Measurements from ENCODE around the gene SVEP1.
"Not testable (repeated sequence)": the region's sequence is repeated elsewhere in the genome, so short reads cannot be mapped to it uniquely, and the experiment has no call there.

SVEP1 gene

GRCh38 chr9:110541950-110542349 is 37.6 kb downstream of the SVEP1 start:
- Histone ChIP-seq H2AFZ (no peak overlapping the region), H3K27me3 (ENCODE audit: control insufficient read depth, insufficient read depth, low read length) (no peaks in the 10 kb centered on the region), H3K36me3 (ENCODE audit: control insufficient read depth, insufficient read depth, low read length) (no peaks in the 10 kb centered on the region), H3K27ac (no peak overlapping the region), H3K4me1 (no peaks in the 10 kb centered on the region), H3K9ac (no peak overlapping the region), H3K4me2 (ENCODE audit: low read length) (no peak overlapping the region), H3K79me2 (no peaks in the 10 kb centered on the region), H3K9me3 (ENCODE audit: control insufficient read depth, low read length) (no peaks in the 10 kb centered on the region), H3K4me3 (ENCODE audit: low read depth, low read length) (no peak overlapping the region)
- no peak for TF ChIP-seq CTCF (IDR thresholded peaks at IDR 0.05)

- no peak overlapping the region for H3K9ac ChIP-seq
- TF ChIP-seq CTCF (IDR thresholded peaks at IDR 0.05), result no peak
- H3K9me3 ChIP-seq (ENCODE audit: control insufficient read depth, low read length), result no peaks in the 10 kb centered on the region
- no peak overlapping the region for H3K27ac ChIP-seq
- no peaks in the 10 kb centered on the region for H3K4me1 ChIP-seq
- no peaks in the 10 kb centered on the region for H3K79me2 ChIP-seq
- H2AFZ ChIP-seq, result no peak overlapping the region
- no peak overlapping the region for H3K4me2 ChIP-seq (ENCODE audit: low read length)
- no peak overlapping the region for H3K4me3 ChIP-seq (ENCODE audit: low read depth, low read length)
- H3K36me3 ChIP-seq (ENCODE audit: control insufficient read depth, insufficient read depth, low read length), result no peaks in the 10 kb centered on the region
- no peaks in the 10 kb centered on the region for H3K27me3 ChIP-seq (ENCODE audit: control insufficient read depth, insufficient read depth, low read length)
These were observed 40.9 kb downstream of the SVEP1 start for GRCh38 chr9:110538647-110539041.

GRCh38 chr9:110537841-110538646 is 41.5 kb downstream of the SVEP1 start:
- Histone ChIP-seq H3K79me2 (no peaks in the 10 kb centered on the region), H3K27me3 (ENCODE audit: control insufficient read depth, insufficient read depth, low read length) (no peaks in the 10 kb centered on the region), H3K27ac (no peak overlapping the region), H2AFZ (no peak overlapping the region), H3K4me3 (ENCODE audit: low read depth, low read length) (no peak overlapping the region), H3K4me1 (no peaks in the 10 kb centered on the region), H3K9ac (no peak overlapping the region), H3K9me3 (ENCODE audit: control insufficient read depth, low read length) (no peaks in the 10 kb centered on the region), H3K4me2 (ENCODE audit: low read length) (no peak overlapping the region), H3K36me3 (ENCODE audit: control insufficient read depth, insufficient read depth, low read length) (no peaks in the 10 kb centered on the region)
- TF ChIP-seq CTCF (IDR thresholded peaks at IDR 0.05), result no peak

- H3K27ac ChIP-seq, result no peak overlapping the region
- H3K4me1 ChIP-seq, result no peaks in the 10 kb centered on the region
- no peaks in the 10 kb centered on the region for H3K9me3 ChIP-seq (ENCODE audit: control insufficient read depth, low read length)
- no peak overlapping the region for H3K4me3 ChIP-seq (ENCODE audit: low read depth, low read length)
- H3K4me2 ChIP-seq (ENCODE audit: low read length), result no peak overlapping the region
- no peak overlapping the region for H3K9ac ChIP-seq
- TF ChIP-seq CTCF (IDR thresholded peaks at IDR 0.05), result no peak
- H3K79me2 ChIP-seq, result no peaks in the 10 kb centered on the region
- H2AFZ ChIP-seq, result no peak overlapping the region
- no peaks in the 10 kb centered on the region for H3K27me3 ChIP-seq (ENCODE audit: control insufficient read depth, insufficient read depth, low read length)
- no peaks in the 10 kb centered on the region for H3K36me3 ChIP-seq (ENCODE audit: control insufficient read depth, insufficient read depth, low read length)
These were observed 42.7 kb downstream of the SVEP1 start for GRCh38 chr9:110536822-110537221.

- H3K79me2 ChIP-seq; H3K4me1 ChIP-seq; H3K9me3 ChIP-seq (ENCODE audit: control insufficient read depth, low read length); H3K27me3 ChIP-seq (ENCODE audit: control insufficient read depth, insufficient read depth, low read length); H2AFZ ChIP-seq; H3K4me2 ChIP-seq (ENCODE audit: low read length); H3K27ac ChIP-seq; H3K4me3 ChIP-seq (ENCODE audit: low read depth, low read length); H3K9ac ChIP-seq; H3K36me3 ChIP-seq (ENCODE audit: control insufficient read depth, insufficient read depth, low read length): not testable (repeated sequence)
These were observed 45.4 kb downstream of the SVEP1 start for GRCh38 chr9:110534162-110534561.
